ENCODE results near the gene NAA25.

GRCh38 chr12:112108202-112109079 is at the start of gene NAA25:
- TF ChIP-seq CTCF (IDR thresholded peaks at IDR 0.05) (no peak), POLR2A (IDR thresholded peaks at IDR 0.05) (no peak)
